ENCODE results near the gene TNFRSF4. TPM values are rescaled to one million over a fixed set of nuclear protein-coding genes. Genes with fewer than 3 reads are reported as not detected.

Gene TNFRSF4
- total and polyA plus RNA-seq, 7 donors, result 1.4 to 4.6 (median 3.5) TPM

- Histone ChIP-seq H3K27ac (no peak overlapping the region), H3K36me3 (ENCODE audit: insufficient read depth in 1 of 2, low read depth in 1 of 2) (no peaks in the 10 kb centered on the region), H3K4me3 (no peak overlapping the region), H3K9me3 (no peaks in the 10 kb centered on the region), H3K27me3 (ENCODE audit: insufficient read depth in 3 of 3, low read length in 2 of 3) (peaks cover 0 to 23% (median 23%) of the 10 kb centered on the region in 3 donors), H3K4me1 (no peaks in the 10 kb centered on the region)
- 49 to 56% (median 53%) methylated on average over 17 to 23 of the region's 23 CpGs for WGBS, 3 donors
- intact Hi-C loops (cut with DNase I), result no loop called here
- ATAC-seq (no peak), DNase-seq (no peak)
- no peak for TF ChIP-seq CTCF (IDR thresholded peaks at IDR 0.05)
These were observed 27.1 kb upstream of the TNFRSF4 start for GRCh38 chr1:1240822-1241587.

GRCh38 chr1:1240348-1240732 lies 26.4 kb upstream of the TNFRSF4 start:
- Histone ChIP-seq H3K4me3 (no peak overlapping the region), H3K4me1 (no peaks in the 10 kb centered on the region), H3K9me3 (no peaks in the 10 kb centered on the region), H3K27me3 (ENCODE audit: insufficient read depth in 3 of 3, low read length in 2 of 3) (peaks cover 0 to 18% (median 16%) of the 10 kb centered on the region in 3 donors), H3K27ac (no peak overlapping the region), H3K36me3 (ENCODE audit: insufficient read depth in 1 of 2, low read depth in 1 of 2) (no peaks in the 10 kb centered on the region)
- 51 to 73% (median 62%) methylated on average over 3 to 11 of the region's 11 CpGs for WGBS, 3 donors
- no peak for TF ChIP-seq CTCF (IDR thresholded peaks at IDR 0.05)
- DNase-seq (no peak), ATAC-seq (no peak)
- intact Hi-C loops (cut with DNase I), result no loop called here

GRCh38 chr1:1239614-1240347 lies 25.8 kb upstream of the TNFRSF4 start:
- H3K9me3 ChIP-seq, result no peaks in the 10 kb centered on the region
- intact Hi-C loops (cut with DNase I), result no loop called here
- no peak overlapping the region for H3K4me3 ChIP-seq
- H3K27ac ChIP-seq, result no peak overlapping the region
- peaks cover 0 to 16% (median 15%) of the 10 kb centered on the region in 3 donors for H3K27me3 ChIP-seq (ENCODE audit: insufficient read depth in 3 of 3, low read length in 2 of 3)
- WGBS, 3 donors, result 16 to 25% (median 24%) methylated on average over 28 to 30 of the region's 30 CpGs
- no peak for ATAC-seq
- DNase-seq, result no peak
- no peaks in the 10 kb centered on the region for H3K4me1 ChIP-seq
- no peaks in the 10 kb centered on the region for H3K36me3 ChIP-seq (ENCODE audit: insufficient read depth in 1 of 2, low read depth in 1 of 2)
- TF ChIP-seq CTCF (IDR thresholded peaks at IDR 0.05), result no peak

GRCh38 chr1:1239227-1239613 lies 25.3 kb upstream of the TNFRSF4 start:
- Histone ChIP-seq H3K4me3 (no peak overlapping the region), H3K27me3 (ENCODE audit: insufficient read depth in 3 of 3, low read length in 2 of 3) (peaks cover 0 to 16% (median 15%) of the 10 kb centered on the region in 3 donors), H3K9me3 (no peaks in the 10 kb centered on the region), H3K4me1 (no peaks in the 10 kb centered on the region), H3K27ac (no peak overlapping the region), H3K36me3 (ENCODE audit: insufficient read depth in 1 of 2, low read depth in 1 of 2) (no peaks in the 10 kb centered on the region)
- no peak for DNase-seq
- intact Hi-C loops (cut with DNase I), result no loop called here
- ATAC-seq, result no peak
- 39 to 48% (median 41%) methylated on average over 10 to 15 of the region's 15 CpGs for WGBS, 3 donors
- no peak for TF ChIP-seq CTCF (IDR thresholded peaks at IDR 0.05)

All from psoas muscle (tissue), 8 donors.